Upper lobe of left lung (tissue), 4 donors: ENCODE results near the gene PRR22.

ENCODE experiments used
- POLR2A ChIP-seq, 4 donors: fragments of 450-650 bp; IDR thresholded peaks; one replicate each; pipeline ENCODE4 v1.5.1; 2016 to 2017; ENCODE audit warnings: antibody characterized with exemption in 4 of 4, mild to moderate bottlenecking in 2 of 4
- TF ChIP-seq, protein P1 (sequence below), 6 experiments: fragments of 450-650 bp in 4 of 6; fragments of 200-600 bp in 2 of 6; sonication (generic) in 2 of 6; IDR thresholded peaks; one replicate each; pipeline ENCODE4 v1.5.1; 2016 to 2019; ENCODE audit warnings: antibody characterized with exemption in 6 of 6

- TF ChIP-seq POLR2A (IDR thresholded peaks at IDR 0.05), result no peak
- TF ChIP-seq, protein P1, sequence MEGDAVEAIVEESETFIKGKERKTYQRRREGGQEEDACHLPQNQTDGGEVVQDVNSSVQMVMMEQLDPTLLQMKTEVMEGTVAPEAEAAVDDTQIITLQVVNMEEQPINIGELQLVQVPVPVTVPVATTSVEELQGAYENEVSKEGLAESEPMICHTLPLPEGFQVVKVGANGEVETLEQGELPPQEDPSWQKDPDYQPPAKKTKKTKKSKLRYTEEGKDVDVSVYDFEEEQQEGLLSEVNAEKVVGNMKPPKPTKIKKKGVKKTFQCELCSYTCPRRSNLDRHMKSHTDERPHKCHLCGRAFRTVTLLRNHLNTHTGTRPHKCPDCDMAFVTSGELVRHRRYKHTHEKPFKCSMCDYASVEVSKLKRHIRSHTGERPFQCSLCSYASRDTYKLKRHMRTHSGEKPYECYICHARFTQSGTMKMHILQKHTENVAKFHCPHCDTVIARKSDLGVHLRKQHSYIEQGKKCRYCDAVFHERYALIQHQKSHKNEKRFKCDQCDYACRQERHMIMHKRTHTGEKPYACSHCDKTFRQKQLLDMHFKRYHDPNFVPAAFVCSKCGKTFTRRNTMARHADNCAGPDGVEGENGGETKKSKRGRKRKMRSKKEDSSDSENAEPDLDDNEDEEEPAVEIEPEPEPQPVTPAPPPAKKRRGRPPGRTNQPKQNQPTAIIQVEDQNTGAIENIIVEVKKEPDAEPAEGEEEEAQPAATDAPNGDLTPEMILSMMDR (IDR thresholded peaks at IDR 0.05), result peak in 2 of 6 experiments; percentile 8 to 36
Observed at GRCh38 chr19:5826531-5827341, 42.2 kb upstream of the PRR22 start.
